Endothelial cell (in vitro differentiated cells): ENCODE measurements around the gene PTPN6. TPM values are rescaled to one million over a fixed set of nuclear protein-coding genes. Genes with fewer than 3 reads are reported as not detected.

ENCODE experiments used
- DNase-seq: peaks from one replicate; pipeline ENCODE4 v3.0.0; 2021; ENCODE audit warnings: low spot score
- H3K27ac Mint-ChIP-seq: one replicate; pipeline ENCODE4 v1.8.0; 2021; ENCODE audit warnings: mixed read lengths, inconsistent platforms; ENCODE audit not compliant: unreplicated experiment
- H3K27me3 Mint-ChIP-seq: one replicate; pipeline ENCODE4 v1.8.0; 2021; ENCODE audit warnings: mild to moderate bottlenecking, moderate library complexity, mixed read lengths, inconsistent platforms; ENCODE audit not compliant: unreplicated experiment
- H3K36me3 Mint-ChIP-seq: one replicate; pipeline ENCODE4 v1.8.0; 2021; ENCODE audit warnings: mild to moderate bottlenecking, low read depth, mixed read lengths, inconsistent platforms; ENCODE audit not compliant: unreplicated experiment
- H3K4me1 Mint-ChIP-seq: one replicate; pipeline ENCODE4 v1.8.0; 2021; ENCODE audit warnings: mild to moderate bottlenecking, mixed read lengths, inconsistent platforms; ENCODE audit not compliant: unreplicated experiment
- H3K4me3 Mint-ChIP-seq: one replicate; pipeline ENCODE4 v1.8.0; 2021; ENCODE audit warnings: mild to moderate bottlenecking, mixed read lengths, inconsistent platforms; ENCODE audit not compliant: unreplicated experiment
- H3K9me3 Mint-ChIP-seq: one replicate; pipeline ENCODE4 v1.8.0; 2021; ENCODE audit warnings: mixed read lengths, inconsistent platforms; ENCODE audit not compliant: unreplicated experiment
- total RNA-seq: library from RNA; stranded (reverse); fragmentation: NEBNext Ultra II Directional; extraction: Animal tissue kit (Norgen Biotek cat#: 25700); gene quantifications from one replicate; pipeline ENCODE4 v1.2.1, GENCODE V29; 2021; ENCODE audit not compliant: unreplicated experiment
- TF ChIP-seq, protein P1 (sequence below): fragments of 200-600 bp; sonication (generic); IDR thresholded peaks from one replicate; pipeline ENCODE4 v1.5.0; 2021; ENCODE audit warnings: antibody characterized with exemption; ENCODE audit not compliant: unreplicated experiment

PTPN6 gene
- total RNA-seq, 1 donor from 2014 or later = 22.1 TPM

DNA sequence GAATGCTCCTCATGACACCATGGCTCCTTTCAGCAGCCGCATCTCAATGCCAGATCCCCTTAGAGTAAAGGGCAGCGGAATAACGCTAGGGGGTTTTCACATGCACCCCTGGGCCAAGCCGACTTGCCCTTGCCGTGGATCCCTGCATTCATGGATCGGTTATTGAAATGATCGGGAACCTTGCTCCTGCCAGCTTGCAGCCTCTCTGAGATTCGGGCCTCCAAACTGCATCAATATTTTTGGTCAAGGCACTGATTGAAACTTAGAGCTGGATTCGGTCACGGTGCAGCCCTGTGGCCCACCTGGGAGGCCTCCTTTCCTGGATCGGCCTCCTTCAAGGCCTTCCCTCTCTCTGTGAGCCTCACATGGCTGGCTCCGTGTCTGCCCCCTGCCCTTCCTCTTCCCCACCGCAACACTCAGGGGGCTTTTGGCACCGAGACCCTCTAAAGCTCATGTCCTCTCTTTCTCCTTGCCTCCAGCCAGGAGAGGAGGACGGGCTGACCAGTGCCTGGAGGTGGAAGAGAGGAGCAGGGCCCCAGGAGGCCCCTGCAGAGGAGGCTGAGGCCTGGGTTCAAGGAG lies 1.8 kb downstream of the PTPN6 start:
- Mint-ChIP-seq H3K36me3 (peaks cover 7% of the 10 kb centered on the region), H3K4me1 (peaks cover 25% of the 10 kb centered on the region), H3K4me3 (peak overlapping the region; percentile 72), H3K27me3 (peaks cover 12% of the 10 kb centered on the region), H3K27ac (peak overlapping the region; percentile 85), H3K9me3 (no peaks in the 10 kb centered on the region)
- DNase-seq = no peak
- TF ChIP-seq, protein P1, sequence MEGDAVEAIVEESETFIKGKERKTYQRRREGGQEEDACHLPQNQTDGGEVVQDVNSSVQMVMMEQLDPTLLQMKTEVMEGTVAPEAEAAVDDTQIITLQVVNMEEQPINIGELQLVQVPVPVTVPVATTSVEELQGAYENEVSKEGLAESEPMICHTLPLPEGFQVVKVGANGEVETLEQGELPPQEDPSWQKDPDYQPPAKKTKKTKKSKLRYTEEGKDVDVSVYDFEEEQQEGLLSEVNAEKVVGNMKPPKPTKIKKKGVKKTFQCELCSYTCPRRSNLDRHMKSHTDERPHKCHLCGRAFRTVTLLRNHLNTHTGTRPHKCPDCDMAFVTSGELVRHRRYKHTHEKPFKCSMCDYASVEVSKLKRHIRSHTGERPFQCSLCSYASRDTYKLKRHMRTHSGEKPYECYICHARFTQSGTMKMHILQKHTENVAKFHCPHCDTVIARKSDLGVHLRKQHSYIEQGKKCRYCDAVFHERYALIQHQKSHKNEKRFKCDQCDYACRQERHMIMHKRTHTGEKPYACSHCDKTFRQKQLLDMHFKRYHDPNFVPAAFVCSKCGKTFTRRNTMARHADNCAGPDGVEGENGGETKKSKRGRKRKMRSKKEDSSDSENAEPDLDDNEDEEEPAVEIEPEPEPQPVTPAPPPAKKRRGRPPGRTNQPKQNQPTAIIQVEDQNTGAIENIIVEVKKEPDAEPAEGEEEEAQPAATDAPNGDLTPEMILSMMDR = no peak

DNA sequence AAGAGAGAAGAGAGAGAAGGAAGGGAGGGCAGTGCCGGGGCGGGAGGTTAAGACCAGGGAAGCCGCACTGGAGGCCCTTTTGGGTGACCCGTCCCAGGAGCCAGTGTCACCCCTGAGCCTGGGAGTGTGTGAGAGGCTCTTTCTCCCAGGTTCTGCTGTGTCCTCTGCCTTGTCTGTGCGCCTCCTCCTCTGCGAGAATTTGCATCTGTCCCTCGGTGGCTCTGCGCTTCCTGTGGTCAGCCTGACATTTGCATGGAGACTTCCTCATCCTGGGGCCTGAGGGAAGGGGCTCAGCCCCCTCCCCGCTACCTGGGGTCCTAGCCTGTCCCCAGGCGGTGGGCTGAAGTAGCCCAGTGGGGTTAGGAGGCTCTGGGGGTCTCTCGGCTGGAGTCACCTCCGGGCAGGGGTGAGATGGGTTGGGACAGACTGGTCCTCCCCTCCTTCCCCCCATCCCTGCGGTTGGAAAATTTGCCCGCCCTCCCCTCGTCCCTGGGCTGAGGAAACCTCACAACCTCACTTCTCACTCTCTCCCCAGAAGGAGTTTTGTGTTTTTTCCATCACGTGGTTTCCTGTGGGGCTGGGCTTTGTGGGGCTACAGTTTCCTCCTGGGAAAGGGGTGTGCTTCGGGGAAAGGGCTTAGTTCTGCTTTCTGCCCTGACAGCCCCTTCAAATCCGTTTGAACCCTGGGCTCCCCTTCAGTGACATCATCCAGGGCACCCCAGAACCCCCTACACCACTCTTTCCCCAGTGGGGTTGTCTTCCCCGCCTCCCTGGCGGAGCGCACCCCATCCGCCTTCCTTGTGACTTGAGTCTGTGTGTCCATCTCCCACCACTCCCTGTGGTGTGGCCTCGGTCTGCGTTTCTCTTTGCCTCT lies 2.5 kb downstream of the PTPN6 start:
- Mint-ChIP-seq H3K4me1 (peaks cover 29% of the 10 kb centered on the region), H3K27ac (peak overlapping the region; percentile 85), H3K36me3 (peaks cover 7% of the 10 kb centered on the region), H3K27me3 (peaks cover 17% of the 10 kb centered on the region), H3K9me3 (no peaks in the 10 kb centered on the region), H3K4me3 (peak overlapping the region; percentile 51)
- DNase-seq = peak; percentile 55
- TF ChIP-seq, protein P1 = no peak

DNA sequence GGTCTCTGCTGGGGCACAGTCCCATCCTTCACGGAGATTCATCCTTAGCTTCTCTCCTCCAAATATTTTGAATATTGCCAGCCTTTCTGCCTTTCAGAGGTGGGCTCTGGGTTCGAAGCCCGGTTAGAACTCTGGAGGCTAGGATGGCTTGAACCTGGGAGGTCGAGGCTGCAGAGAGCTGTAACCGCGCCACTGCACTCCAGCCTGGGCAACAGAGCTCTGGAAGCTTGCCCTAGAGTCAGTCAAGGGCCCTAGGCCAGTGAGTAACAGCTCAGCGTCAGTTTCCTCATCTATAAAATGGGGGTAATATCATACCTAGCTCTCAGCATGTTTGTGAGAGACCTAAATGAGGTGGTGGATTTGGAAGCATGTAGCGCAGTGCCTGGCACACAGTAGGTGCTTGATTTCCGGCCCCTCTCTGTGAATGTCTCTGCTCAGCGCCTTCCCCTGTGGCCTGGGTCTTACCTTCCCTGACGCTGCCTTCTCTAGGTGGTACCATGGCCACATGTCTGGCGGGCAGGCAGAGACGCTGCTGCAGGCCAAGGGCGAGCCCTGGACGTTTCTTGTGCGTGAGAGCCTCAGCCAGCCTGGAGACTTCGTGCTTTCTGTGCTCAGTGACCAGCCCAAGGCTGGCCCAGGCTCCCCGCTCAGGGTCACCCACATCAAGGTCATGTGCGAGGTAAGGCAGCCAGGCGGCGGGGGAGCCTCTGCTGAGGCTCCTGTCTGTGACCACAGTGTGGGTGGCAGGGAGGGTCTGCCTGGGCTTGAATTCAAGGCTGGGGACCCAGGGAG lies 3.4 kb downstream of the PTPN6 start:
- Mint-ChIP-seq H3K9me3 (no peaks in the 10 kb centered on the region), H3K4me1 (peaks cover 37% of the 10 kb centered on the region), H3K4me3 (peak overlapping the region; percentile 51), H3K36me3 (peaks cover 8% of the 10 kb centered on the region), H3K27ac (peak overlapping the region; percentile 84), H3K27me3 (peaks cover 17% of the 10 kb centered on the region)
- TF ChIP-seq, protein P1 = no peak
- DNase-seq = no peak

DNA sequence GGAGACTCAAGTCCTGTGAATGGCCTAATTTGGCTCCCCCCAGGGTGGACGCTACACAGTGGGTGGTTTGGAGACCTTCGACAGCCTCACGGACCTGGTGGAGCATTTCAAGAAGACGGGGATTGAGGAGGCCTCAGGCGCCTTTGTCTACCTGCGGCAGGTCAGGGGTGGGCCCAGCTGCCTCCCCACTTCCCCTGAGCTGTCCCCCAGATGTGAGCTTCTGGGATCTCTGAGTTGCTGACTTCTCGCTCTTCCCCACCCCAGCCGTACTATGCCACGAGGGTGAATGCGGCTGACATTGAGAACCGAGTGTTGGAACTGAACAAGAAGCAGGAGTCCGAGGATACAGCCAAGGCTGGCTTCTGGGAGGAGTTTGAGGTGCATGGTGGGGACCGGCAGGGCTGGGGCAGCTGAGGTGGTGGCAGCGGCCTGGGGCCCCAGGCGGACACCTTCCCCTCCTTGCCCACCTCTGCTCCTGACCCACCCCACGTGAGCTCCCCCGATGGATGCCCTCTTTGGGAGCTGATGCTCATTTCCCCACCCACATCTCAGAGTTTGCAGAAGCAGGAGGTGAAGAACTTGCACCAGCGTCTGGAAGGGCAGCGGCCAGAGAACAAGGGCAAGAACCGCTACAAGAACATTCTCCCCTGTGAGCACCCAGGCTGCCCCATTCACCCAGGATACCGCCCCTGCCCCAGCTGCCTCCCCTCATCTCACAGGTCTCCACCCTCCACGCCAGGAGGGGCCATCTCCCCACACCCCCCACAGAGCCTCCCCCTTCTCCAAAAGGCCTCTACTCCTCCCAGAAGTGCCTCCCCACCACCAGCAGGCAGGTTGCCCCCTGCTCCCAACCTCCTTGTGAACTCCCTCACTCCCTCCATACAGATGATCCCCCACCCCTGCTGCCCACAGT lies 4.2 kb downstream of the PTPN6 start:
- no peak overlapping the region for H3K4me3 Mint-ChIP-seq
- no peak for DNase-seq
- peaks cover 38% of the 10 kb centered on the region for H3K4me1 Mint-ChIP-seq
- peaks cover 5% of the 10 kb centered on the region for H3K36me3 Mint-ChIP-seq
- TF ChIP-seq, protein P1 = no peak
- H3K27me3 Mint-ChIP-seq = peaks cover 17% of the 10 kb centered on the region
- H3K27ac Mint-ChIP-seq = no peak overlapping the region
- no peaks in the 10 kb centered on the region for H3K9me3 Mint-ChIP-seq
